Measurements from ENCODE around the gene MRPL24.

The MRPL24 gene

DNA sequence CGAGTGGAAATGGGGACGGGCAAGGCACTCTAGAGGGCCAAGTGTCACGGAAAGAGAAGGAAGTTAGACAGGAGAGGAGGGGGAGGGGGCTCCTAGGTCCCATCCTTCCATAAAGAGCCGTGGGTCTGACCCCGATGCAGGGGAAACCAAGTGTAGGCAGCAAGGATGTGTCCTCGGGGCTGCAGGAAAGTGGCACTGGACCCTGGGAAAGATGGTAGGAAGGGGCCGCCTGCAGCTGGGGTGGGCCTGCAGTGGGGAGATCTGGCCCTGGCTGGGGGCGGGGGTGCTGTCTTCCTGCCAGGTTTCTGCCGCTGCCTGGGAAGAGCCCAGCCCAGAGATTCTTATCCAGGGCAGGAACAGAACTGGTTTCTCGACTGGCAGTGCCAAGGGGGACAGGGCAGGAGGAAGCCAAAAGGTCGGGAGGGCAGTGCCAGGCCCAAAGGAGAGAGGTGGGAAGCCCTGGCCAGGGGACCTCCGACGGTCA is 48.4 kb downstream of the MRPL24 start:
- DNase-seq (ENCODE audit: low read depth), result no peak

GRCh38 chr1:156691665-156692440 is 49.0 kb downstream of the MRPL24 start:
- DNase-seq (ENCODE audit: low read depth), result no peak

- no peak for DNase-seq (ENCODE audit: low read depth)
Observed at GRCh38 chr1:156691191-156691590, 49.7 kb downstream of the MRPL24 start.

DNA sequence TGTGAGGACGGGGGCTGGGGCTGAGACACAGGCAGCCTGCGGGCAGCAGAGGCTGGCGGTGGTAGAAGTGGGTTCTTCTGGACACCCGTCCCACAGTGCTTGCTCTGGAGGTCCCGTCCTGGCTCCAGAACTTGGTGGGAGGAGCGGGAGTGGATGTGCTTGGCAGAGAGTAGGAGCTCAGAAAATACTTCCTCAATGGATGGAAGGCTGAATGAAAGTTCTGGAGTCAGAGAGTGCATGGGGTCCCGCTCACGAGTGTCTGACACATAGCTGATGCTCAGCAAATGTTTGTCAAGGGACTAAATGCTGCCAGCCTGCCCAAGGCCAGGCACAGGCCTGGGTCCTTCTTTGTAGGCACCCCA is 50.2 kb downstream of the MRPL24 start:
- DNase-seq (ENCODE audit: low read depth), result no peak

DNA sequence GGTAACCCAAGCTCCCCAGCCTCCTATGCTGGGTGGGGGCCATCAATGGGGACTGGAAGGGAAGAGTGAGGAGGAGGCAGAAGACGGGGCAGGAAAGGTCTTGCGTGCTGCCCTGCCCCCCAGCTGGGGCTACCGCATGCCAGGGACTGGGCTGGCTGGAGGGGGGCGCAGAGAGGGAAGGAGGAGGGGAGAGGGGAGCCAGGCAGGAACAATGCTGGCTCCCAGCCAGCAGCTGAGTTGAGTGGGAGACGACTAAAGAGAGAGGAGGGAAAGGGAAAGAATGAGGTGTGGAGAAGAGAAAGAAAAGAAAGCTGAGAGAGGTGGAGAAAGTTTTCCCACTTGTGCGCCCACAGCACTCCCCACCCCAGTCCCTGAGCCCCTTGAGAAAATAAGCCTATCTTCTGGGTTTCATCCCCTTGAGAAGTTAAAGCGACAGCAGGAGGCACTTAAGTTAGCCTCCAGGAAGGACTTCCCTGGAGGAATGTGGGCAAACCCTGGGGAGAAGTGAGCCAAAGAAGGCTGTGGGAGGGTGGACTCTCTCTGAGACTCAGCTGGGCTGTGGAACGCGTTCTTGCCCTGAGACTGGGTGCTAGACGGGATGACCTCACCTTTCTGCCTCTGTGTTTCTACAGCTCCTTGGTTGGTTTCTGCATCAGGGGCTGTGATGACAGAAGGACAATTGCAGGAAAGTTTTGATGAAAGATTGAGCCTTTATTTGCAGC is 50.8 kb downstream of the MRPL24 start:
- DNase-seq (ENCODE audit: low read depth), result no peak

DNA sequence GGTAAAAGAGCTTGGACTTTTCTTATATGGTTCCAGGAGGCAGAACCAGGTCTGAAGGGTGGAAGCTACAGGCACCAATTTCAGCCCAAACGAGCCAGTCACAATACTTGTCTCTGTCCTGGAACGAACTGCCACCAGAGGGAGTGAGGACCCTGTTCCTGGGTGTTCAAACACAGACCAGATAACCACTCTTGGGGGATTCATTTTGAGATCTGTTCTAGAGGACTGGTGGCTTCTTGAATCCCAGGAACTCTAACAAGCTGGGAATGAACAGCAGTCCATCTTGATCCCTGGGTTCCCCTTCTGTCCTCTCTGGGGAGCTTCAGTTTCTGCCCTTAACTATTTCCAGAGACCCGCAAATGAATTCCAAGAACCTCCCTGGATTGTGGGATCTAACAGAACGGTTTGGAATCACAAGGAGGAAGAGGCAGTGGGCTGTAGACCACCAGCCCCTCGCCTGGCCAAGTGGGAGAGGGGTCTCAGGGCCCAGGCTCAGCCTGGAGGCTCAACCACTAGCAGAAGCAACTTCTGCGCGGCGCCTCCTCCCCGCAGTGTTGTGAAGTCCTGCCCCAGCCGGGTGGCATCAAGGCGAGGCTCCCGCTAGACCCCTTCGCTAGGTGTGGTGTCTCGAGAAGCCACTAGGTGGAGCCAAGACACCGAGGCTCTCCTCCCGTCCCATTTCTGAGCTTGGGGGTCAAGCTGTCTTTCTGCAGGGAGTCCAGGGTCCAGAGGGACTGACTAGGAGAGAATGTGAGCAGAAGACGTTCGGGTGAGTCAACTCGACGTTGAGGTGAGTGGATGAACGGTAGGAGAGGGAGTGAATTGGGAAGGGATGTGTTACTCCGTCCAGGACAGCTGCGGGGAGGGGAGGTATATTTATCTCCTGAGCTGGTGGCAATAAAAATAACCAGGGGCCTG is 51.6 kb downstream of the MRPL24 start:
- DNase-seq (ENCODE audit: low read depth), result peak; percentile 64

Data from stimulated activated CD8-positive, alpha-beta memory T cell treated with anti-CD3 and anti-CD28 coated beads, Interleukin-12 subunit alpha, Interleukin-12 subunit beta, amount 100 ng/mL, for 1 hour (primary cell).